Fibroblast of skin of right quadriceps (primary cell): ENCODE data around the gene DNHD1.

Source experiments
- DNase-seq: peaks from one replicate; pipeline ENCODE4 v3.0.0-alpha.2; 2013

The DNHD1 gene

DNA sequence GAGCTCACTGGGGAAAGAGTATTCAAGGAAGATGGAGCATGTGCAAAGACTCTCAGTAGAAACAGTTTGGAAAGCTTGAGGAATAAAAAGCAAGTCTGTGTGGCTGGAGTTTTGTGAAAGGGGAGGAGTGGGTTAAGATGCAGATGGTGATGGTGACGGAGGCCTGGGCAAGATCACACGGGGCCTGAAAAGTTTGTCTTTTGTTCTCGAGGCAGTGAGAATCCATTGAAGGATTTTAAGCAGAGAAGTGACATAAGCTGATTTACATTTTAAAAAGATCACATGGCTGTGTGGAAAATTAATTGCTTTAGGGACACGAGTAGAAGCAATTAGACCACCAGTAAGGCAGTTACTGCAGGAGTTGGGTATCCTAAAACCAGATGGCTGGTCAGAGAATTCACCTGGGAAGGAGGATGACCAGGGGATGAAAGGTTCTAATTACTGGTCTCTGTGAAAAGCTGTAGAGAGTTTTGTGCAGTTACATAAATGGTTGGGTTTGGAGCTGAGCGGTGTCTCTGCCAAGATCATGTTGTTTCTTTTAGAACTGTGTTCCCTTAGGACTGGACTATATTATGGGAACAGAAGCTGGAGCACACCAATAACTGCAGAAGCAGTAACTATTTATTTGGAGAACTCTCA, 99.3 kb downstream of the DNHD1 start:
- DNase-seq = no peak

DNA sequence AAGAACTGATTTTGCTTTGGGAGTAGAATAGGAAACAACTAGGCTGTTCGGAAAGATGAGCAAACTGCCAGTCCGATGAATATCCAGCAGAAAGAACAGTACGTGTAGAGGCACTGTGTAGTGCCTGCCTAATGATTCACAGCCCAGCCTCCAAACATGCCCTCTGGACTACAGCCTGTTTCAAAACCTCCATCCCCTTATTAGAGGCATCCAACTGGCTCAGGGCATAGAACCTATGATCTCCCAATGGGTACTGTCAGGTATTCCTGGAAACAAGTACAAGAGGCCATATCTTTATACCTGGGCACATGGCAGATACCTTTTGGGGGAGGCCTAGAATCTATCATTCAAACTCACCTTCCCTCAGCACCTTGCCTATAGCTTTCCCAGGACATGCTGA, 101.5 kb downstream of the DNHD1 start:
- DNase-seq = no peak

DNA sequence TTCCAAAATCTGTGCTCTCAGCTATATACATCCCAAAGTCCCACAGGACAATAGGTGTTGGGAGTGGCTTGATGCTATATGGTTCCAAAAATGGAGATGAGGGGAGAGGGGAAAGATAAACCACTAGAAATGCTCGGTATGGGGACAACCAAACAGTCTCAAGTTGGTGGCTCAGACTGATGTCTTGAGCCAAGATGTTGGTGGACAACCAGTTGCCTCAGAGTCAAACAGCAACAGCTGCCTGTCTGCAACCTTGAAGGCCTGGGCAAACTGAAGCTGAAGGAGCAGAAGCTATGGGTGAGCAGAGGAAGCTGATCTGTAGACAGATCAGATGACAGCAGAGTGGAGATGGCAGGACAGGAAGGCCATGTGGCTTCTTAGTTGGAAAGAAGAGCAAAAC, 102.4 kb downstream of the DNHD1 start:
- DNase-seq = no peak

DNA sequence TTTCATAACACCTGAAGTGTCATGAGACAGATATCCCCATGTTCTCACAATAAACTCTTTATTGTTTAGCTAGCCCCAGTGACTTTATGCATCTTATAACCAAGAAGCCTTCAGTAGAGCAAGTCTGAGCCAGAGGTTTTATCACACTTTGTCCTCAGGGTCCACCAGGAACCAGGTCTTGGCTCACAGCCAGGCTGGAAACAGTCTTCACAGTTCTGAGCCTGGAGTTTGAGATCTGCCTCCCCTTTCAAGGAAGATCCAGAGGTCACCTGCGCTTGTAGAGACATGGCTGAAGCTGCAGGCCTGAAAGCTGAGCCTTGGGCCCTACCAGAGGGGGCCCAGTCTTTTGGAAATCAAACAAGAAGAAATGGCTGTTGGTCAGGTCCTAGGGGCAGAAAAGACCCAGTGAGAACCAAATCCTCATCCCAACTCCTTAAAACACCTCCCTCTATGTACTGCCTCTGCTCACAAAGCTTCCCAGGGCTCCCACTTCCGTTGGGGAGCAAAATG, 102.9 kb downstream of the DNHD1 start:
- DNase-seq = no peak

DNA sequence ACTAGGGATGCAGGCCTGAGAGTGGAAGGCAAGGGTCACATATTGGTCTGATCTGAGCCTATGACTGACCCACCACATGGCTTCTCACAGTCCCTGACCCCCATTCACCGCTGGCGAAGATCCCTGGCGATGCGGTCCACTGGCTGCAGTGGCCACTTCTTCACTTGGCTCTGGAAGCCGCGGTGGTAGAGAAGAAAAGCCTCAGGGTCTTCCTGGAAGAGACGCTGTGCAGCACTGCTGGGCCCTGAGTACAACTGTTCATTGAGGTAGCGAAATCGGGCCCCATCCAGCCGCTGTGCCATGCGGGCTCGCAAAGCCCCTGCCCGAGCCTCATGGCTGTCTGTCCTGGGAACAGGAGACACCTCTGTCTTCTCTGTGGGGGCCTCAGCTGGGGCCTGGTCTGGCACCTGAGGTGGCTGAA, 104.0 kb downstream of the DNHD1 start:
- DNase-seq = no peak

DNA sequence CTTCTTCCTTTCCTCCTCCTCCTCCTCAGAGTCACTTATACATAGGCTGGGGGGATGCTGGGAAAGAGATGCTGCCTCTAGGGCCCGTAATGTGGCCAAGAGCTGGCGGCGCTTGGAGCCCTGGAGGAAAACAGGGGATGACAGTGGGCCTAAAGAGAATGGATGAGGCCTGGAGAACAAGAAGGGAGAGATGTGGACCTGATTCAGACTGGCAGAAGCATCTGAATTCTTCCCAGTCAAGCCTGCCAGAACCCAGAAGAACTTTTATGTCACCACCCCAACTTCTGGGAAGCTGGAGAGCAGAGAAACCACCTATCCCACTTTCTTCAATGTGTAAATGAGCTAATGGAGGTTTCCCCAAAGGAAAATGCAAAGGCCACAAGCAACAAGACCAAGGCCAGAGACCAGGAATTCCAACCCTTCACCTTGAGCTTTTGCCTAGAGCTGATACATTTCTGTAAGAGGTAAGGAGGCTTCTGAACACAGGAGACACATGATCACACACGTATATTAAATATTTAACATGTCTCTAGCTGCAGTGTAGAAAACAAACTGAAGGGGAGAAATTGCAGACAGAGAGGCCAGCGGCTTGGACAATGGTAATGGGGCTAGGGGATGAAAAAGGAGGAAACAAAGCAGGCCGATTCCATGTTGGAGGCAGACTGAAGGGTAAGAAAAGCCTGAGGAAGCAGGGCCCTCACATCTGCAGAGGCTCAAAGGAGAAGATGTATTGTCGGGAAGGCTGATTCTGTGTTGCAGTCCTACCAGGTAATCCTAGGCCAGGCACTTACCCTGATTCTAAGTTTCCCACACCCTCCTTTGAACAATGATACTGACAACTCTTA, 105.2 kb downstream of the DNHD1 start:
- DNase-seq = no peak

DNA sequence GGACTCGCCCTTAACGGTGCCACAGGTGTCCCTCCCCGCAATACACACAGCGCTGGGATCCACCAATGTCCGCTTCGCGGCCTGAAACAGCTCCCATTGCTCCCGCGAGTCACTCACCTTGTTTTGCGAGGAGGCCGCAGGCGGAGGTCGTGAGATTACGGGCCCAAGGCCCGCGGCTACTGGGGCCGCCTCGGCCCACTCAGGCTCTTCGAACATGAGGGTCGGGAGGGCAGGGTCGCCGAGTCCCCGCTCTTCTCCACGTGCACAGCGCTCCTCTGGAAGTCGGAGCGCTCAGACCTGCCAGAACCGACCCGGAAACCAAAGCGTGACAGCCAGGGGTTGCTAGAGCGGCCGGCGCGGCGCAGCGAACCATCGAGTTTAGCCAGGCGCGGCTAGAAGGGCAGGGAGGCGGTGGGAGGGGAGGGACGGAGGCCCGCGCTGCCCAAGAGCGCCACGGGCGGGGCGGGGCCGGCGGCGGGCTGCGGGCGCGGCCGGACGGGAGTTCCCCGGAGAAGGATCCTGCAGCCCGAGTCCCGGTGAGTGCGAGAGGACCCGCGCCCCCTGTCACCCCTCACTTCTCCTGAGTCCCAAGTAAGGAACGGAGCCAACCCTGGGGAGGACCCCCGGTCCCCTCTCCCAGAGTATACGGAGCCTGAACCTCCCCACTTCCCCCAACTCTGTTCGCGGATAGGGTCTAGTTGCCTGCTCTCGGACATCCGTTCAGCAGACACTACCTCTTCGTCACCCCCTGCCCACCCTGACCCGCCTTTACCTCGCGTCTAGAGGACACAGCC, 106.4 kb downstream of the DNHD1 start, which contains the start of the genes ILK and RRP8:
ILK (plus strand) TSS at position 488 of the 794 bp plus-strand sequence. CDS start 498 bp downstream, outside the sequence.
RRP8 (minus strand) TSS at position 330 of the 794 bp plus-strand sequence; CDS start at position 216, 114 bp downstream.
- peak; percentile 86 for DNase-seq

DNA sequence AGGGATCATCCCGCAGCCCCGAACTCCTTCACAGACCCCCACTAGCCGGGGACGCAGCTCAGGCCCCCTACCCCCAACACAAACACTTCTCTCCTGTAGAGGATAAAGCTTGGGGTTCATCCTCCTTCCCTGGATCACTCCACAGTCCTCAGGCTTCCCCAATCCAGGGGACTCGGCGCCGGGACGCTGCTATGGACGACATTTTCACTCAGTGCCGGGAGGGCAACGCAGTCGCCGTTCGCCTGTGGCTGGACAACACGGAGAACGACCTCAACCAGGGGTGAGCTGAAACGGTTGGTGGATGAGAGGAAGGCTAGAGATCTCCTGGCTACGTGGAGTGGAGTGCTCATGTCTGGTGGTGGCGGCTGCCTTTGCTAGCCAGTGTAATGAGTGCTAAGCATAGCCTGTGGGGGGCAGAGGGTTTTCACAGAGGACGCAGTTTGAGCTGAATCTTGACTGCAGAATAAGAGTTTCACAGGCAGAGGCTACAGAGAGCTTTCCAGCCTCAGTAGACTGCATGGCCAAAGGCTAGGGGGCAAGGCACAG, 107.1 kb downstream of the DNHD1 start:
- DNase-seq = peak; percentile 58

DNA sequence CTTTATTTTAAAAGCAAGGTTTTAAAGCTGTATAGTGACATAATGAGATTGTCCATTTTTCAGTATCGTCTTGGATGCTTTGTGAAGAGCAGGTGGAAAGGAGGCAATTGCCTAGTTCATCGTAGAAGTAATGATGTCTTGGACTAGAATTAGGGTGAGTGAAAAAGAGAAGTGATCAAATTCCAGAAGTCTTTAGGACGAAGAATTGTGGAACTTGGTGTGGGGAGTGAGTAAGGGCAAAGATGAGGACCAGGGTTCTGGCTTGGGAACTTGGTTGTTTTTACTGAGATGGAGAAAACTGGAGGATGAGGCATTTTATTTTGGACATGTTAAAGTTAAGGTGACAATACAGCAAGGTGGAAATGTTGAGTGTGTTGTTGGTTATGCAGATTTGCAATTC, 107.7 kb downstream of the DNHD1 start:
- DNase-seq = no peak

DNA sequence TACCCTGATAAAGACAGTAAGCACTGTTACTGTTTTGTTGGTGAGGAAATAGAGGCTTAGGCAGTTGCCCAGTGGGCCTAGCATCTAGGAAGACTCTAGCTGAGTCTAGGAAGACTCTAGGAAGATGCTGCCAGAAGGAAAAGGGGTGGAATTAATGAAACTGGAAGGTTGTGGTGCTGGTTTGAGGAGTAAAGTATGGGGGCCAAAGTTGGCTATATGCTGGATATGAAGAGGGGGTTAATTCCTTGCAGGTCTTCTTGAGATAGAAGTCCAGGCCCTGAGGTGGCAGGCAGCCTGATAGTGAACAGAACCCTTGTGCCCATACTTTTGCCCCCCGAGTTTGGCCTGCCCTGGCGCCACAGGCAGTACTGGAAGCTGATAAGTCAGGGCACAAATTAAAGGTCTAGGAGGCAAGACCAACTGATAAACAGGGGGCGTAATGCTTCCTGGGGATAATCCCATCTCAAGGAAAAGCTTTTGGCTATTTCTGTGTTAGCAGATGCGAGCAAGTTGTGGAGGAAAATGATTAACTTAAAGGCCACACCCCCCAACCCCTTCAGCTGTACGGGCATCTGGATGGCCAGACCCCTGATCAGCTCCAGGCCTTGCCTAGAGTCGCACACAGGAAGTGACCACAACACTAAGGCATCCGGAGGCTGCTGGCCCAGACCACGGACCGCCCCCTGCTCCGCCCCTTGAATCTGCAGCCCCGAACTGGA, 109.5 kb downstream of the DNHD1 start:
- DNase-seq = peak; percentile 94

DNA sequence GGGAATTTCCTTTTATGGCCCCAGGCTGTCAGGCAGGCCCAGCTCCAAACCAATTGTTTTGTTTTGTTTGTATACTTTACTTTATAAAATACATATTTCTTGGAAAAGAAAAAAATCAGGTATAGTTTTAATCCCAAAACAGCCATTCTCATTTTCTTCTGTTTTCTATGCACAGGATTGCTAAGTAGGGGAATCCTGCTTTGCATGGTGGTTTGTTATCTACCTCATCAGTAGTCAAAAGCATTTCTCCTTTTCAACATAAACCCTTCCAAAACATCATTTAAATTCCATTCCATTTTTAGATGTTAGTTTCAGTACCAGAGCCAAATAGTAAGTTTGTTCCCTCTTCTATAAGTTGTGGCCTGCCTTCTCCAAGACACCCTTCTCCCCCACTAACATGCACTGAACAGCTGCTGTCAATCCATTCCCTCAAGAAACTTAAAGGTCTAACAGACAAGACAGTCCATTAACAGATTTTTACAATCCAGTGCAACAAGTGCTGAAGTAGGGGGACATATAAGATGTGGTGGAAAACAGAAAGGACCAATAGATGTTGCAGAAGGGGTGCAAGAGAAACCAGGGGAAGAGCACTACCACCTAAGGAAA, 110.2 kb downstream of the DNHD1 start:
- peak; percentile 56 for DNase-seq

DNA sequence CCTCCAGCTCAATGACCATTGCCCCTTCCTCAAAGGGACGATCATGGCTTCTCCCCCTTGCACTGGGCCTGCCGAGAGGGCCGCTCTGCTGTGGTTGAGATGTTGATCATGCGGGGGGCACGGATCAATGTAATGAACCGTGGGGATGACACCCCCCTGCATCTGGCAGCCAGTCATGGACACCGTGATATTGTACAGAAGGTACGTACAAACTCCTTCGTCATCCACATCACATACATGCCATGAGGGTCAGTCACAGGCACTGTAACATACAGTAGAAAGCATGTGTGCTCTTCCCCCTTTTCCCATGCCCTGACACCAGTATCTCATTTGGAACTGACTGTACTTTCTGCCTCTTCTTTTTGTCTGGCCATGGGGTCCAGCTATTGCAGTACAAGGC, 110.9 kb downstream of the DNHD1 start:
- no peak for DNase-seq

DNA sequence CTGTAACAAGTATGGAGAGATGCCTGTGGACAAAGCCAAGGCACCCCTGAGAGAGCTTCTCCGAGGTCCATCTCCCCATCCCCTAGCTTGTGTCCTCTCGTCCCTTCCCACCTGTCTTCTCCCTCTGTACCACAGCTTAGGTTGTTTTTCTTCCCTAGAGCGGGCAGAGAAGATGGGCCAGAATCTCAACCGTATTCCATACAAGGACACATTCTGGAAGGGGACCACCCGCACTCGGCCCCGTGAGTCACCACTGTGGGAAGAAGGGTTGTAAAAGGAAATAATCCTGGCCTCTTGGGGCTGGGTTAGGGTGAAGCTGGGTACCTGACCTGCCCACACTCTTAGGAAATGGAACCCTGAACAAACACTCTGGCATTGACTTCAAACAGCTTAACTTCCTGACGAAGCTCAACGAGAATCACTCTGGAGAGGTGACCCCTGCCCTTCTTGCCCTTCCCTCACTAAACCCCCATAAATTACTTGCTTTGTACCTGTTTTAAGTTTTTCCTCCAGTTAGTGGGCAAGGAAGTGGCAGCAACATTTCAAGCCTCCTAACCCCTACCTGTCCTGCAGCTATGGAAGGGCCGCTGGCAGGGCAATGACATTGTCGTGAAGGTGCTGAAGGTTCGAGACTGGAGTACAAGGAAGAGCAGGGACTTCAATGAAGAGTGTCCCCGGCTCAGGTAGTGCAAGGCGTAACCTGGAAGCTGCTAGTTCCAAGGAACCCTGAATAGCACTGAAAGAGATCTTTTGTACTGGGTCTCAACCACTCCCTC, 111.8 kb downstream of the DNHD1 start:
- peak; percentile 27 for DNase-seq

DNA sequence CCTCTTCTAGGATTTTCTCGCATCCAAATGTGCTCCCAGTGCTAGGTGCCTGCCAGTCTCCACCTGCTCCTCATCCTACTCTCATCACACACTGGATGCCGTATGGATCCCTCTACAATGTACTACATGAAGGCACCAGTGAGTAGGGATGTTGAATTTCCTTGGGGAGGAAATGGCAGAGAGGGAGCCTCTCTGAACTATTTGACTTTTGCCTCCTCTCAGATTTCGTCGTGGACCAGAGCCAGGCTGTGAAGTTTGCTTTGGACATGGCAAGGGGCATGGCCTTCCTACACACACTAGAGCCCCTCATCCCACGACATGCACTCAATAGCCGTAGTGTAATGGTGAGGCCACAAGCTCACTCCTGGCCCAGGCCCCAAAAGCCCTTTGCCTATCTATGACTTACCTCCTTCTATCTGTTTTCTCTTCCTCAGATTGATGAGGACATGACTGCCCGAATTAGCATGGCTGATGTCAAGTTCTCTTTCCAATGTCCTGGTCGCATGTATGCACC, 112.5 kb downstream of the DNHD1 start:
- DNase-seq = no peak

DNA sequence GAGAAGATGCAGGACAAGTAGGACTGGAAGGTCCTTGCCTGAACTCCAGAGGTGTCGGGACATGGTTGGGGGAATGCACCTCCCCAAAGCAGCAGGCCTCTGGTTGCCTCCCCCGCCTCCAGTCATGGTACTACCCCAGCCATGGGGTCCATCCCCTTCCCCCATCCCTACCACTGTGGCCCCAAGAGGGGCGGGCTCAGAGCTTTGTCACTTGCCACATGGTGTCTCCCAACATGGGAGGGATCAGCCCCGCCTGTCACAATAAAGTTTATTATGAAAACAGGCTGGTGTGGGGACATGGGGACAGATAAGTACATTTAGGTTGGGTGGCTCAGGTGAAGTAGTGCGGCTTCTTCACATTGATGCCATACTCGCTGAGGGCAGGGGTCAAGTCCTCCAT, 113.5 kb downstream of the DNHD1 start:
- no peak for DNase-seq

DNA sequence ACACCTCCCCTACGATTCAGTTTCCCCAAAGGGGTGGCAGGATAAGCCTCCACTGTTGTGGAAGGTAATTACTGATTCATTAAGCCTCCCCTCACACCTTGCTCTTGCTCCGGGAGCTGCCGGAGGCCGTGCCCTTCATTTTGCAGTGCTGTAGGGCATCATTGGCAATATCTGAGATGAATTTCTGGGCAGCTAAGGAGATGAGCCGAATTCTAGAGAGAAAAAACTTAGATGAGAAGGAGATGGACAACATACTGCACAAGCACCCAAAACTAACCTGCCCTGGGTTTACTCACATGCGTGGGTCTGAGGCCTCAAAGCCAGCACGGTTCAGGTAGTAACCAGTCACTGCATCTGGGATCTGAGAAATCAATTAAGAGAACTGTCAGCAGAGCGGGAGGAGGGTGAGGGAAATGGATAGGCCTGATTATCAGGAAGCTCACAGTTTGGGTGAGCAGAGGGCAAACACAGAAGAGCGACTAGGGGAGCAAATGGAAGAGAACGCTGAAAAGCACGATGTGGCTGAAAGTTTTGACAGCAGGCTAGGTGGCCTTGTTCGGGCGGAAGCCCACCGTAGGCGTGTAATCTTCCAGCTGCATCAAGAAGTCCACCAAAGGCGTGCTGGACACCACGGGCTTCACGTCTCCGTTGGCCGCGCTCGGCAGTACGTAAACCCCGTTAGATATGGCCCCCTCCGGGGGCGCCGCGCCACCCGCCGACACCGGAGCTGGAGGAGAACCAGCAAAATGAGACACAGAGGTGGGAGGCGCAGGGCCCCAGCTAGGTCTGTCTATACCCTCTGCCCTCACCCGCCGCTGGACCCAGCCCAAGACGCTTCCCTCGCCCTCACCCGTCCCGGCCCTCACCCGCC, 114.2 kb downstream of the DNHD1 start:
- DNase-seq = peak; percentile 18

DNA sequence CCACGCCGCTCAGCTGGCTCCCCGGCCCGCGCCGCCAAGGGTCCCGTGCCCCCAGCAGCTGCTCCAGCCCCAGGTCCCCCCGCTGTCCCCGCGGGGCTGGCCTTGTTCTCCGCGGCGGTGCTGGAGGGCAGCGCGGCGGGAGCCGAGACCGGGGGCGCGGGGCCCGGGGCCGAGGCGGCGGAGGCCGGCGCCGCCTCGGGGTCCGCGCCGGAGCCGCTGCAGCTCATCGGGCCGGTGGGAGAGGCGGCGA, 114.8 kb downstream of the DNHD1 start:
- no peak for DNase-seq

DNA sequence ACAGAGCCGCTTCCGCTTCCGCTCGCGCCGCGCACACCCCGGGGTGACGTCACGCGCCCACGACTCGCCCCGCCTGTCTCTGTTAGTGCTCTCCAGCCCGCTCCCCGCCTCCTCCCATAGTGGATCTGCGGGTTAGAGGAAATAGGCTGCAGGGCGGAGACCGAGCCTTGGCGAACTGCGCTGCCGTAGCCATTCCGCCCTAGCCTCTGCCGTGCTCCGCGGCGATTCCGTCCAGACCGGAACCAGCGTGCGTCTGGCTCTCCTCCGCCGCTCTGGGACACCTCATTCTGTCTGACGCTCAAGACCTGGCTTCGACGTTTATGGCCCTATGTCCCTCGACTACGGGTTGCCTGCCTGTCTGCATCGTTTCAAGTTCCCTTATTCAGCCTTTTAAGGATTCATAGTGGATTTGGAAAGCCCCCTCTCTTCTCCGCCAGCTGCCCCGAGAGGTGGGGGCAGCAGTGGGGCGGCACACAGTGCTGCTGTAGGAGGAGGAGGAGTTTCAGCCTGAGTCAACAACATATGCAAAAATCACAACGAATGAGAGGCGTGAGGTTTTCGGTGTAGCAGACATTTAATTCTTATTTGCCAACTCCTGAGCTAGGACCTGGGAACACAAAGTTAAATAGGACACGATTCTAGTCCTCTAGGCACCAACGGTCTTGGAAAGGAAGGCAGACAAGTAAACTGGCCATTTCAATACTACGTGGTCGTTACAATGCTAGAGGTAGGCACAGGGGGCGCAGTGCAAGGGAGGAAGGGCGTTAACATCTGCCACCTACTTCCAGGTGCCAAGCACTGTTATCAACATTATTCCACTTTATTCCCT, 115.3 kb downstream of the DNHD1 start, which contains the start of gene TAF10:
TAF10 (minus strand) TSS at position 4 of the 829 bp plus-strand sequence. CDS start 27 bp downstream, outside the sequence.
- peak; percentile 97 for DNase-seq

DNA sequence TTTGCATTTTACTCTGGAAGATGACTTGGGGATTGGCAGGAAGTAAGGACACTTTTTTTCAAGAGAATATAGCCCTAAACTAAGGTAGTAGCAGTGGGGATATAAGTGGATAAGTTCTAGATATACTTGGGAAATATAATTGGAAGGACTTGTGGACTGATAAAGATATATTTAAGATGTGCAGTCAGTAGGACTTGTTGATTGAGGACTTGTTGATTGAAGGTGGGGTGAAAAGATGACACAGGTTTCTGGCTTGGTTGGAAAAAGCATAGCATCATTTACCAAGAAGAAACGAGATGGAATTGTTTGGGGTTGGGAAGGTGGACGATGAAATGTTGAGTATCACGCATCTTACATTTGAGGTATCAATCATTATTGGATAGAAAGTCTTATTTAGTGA, 116.4 kb downstream of the DNHD1 start:
- no peak for DNase-seq
